SK-N-SH (cell line): ENCODE data around the gene PDE4D. TPM values are rescaled to one million over a fixed set of nuclear protein-coding genes. Genes with fewer than 3 reads are reported as not detected.

ENCODE experiments used
- CTCF ChIA-PET: fragments of 300-600, 350-600 bp; formaldehyde crosslinking; extraction: SDS; loops from one replicate; lab custom pipeline; 2021; lab: Yijun Ruan, JAX
- POLR2A ChIA-PET: fragments of 350-600 bp; sonication (Branson Sonifier 250); formaldehyde crosslinking; extraction: SDS; loops from one replicate; lab custom pipeline; 2020; ENCODE audit warnings: antibody characterized with exemption, inconsistent platforms; lab: Yijun Ruan, JAX
- DNase-seq: peaks from one replicate; pipeline ENCODE4 v3.0.0; 2012
- H2AFZ ChIP-seq: fragments of 200-600 bp; sonication (generic); 2 replicates; pipeline ENCODE4 v1.8.1; 2016; ENCODE audit warnings: antibody characterized with exemption, mild to moderate bottlenecking, low read depth
- H3F3A ChIP-seq: fragments of 200-600 bp; sonication (generic); replicated peaks from 2 replicates; pipeline ENCODE3; 2016; ENCODE audit warnings: antibody characterized with exemption, mild to moderate bottlenecking; ENCODE audit not compliant: insufficient read depth
- H3K27ac ChIP-seq, 2 experiments: fragments of 200-500 bp in 1 of 2; fragments of 200-600 bp in 1 of 2; sonication (Bioruptor generic) in 1 of 2; sonication (generic), shearing (Covaris generic) in 1 of 2; 2 replicates each; pipeline versions ENCODE4 v1.5.1 to v1.6.1; 2014 to 2016; ENCODE audit warnings: low read depth in 2 of 2, inconsistent platforms in 1 of 2, low read length in 1 of 2, mild to moderate bottlenecking in 1 of 2, mixed read lengths in 1 of 2
- H3K27me3 ChIP-seq: fragments of 200-600 bp; sonication (generic), shearing (Covaris generic); 2 replicates; pipeline ENCODE4 v1.6.1; 2016; ENCODE audit warnings: mixed run types; ENCODE audit not compliant: insufficient read depth
- H3K36me3 ChIP-seq, 2 experiments: fragments of 200-500 bp in 1 of 2; fragments of 200-600 bp in 1 of 2; sonication (Bioruptor generic) in 1 of 2; sonication (generic) in 1 of 2; replicated peaks in 1 of 2; 2 replicates each; pipeline versions ENCODE3 to v1.5.1; 2014 to 2016; ENCODE audit warnings: low read length in 1 of 2, mild to moderate bottlenecking in 1 of 2; ENCODE audit not compliant: insufficient read depth in 2 of 2, control insufficient read depth in 1 of 2
- H3K4me1 ChIP-seq, 2 experiments: fragments of 200-500 bp in 1 of 2; fragments of 200-600 bp in 1 of 2; sonication (Bioruptor generic) in 1 of 2; sonication (generic), shearing (Covaris generic) in 1 of 2; 2 replicates each; pipeline versions ENCODE4 v1.5.1 to v1.6.1; 2014 to 2016; ENCODE audit warnings: low read depth in 1 of 2, low read length in 1 of 2, mixed run types in 1 of 2; ENCODE audit not compliant: insufficient read depth in 2 of 2, control insufficient read depth in 1 of 2
- H3K4me2 ChIP-seq: fragments of 200-600 bp; sonication (generic), shearing (Covaris generic); 2 replicates; pipeline ENCODE4 v1.6.1; 2017; ENCODE audit warnings: mixed run types
- H3K4me3 ChIP-seq, 2 experiments: fragments of 200-500 bp in 1 of 2; fragments of 200-600 bp in 1 of 2; sonication (Bioruptor generic) in 1 of 2; sonication (generic), shearing (Covaris generic) in 1 of 2; 2 replicates each; pipeline versions ENCODE4 v1.5.1 to v1.8.1; 2014 to 2016; ENCODE audit warnings: low read depth in 2 of 2, inconsistent platforms in 1 of 2, low read length in 1 of 2, mild to moderate bottlenecking in 1 of 2, mixed read lengths in 1 of 2, moderate library complexity in 1 of 2
- H3K79me2 ChIP-seq: fragments of 200-600 bp; sonication (generic); 2 replicates; pipeline ENCODE4 v1.8.1; 2017; ENCODE audit warnings: mild to moderate bottlenecking; ENCODE audit not compliant: insufficient read depth
- H3K9ac ChIP-seq: fragments of 200-600 bp; sonication (generic); 2 replicates; pipeline ENCODE4 v1.6.1; 2017; ENCODE audit warnings: mixed run types
- H3K9me2 ChIP-seq: fragments of 200-600 bp; sonication (generic); 2 replicates; pipeline ENCODE4 v1.6.1; 2017; ENCODE audit warnings: mixed run types
- H3K9me3 ChIP-seq: fragments of 200-600 bp; sonication (generic); 2 replicates; pipeline ENCODE4 v1.6.1; 2017; ENCODE audit warnings: mixed run types, mild to moderate bottlenecking, moderate library complexity
- H4K20me1 ChIP-seq: fragments of 200-600 bp; sonication (generic); 2 replicates; pipeline ENCODE4 v1.6.1; 2017; ENCODE audit warnings: mild to moderate bottlenecking, mixed run types; ENCODE audit not compliant: insufficient read depth
- CTCF ChIP-seq: fragments of 200-600 bp; sonication (generic); IDR thresholded peaks from 2 replicates; pipeline ENCODE4 v1.6.1; 2017; ENCODE audit warnings: antibody characterized with exemption, mild to moderate bottlenecking, moderate library complexity
- EP300 ChIP-seq, 2 experiments: IDR thresholded peaks; 2 replicates each; pipeline versions ENCODE4 v1.4.0 to v1.6.1; 2012; ENCODE audit warnings: borderline replicate concordance in 1 of 2, low read depth in 1 of 2, low read length in 1 of 2
- EZH2phosphoT487 ChIP-seq: fragments of 200-600 bp; sonication (generic); IDR thresholded peaks from 2 replicates; pipeline ENCODE4 v1.6.1; 2017; ENCODE audit warnings: low read depth, mixed run types, mild to moderate bottlenecking, antibody characterized with exemption, moderate library complexity, borderline replicate concordance
- FOXJ3 ChIP-seq: sonication (generic); formaldehyde crosslinking; IDR thresholded peaks from 2 replicates; pipeline ENCODE4 v1.5.1; 2020; ENCODE audit warnings: mild to moderate bottlenecking, missing genetic modification reagents
- FOXM1 ChIP-seq: IDR thresholded peaks from 2 replicates; pipeline ENCODE4 v1.4.0; 2012; ENCODE audit warnings: low read depth, mild to moderate bottlenecking
- GATA2 ChIP-seq: sonication (generic); formaldehyde crosslinking; IDR thresholded peaks from 2 replicates; pipeline ENCODE4 v1.5.0; 2020; ENCODE audit warnings: mild to moderate bottlenecking, missing genetic modification reagents
- MAX ChIP-seq: IDR thresholded peaks from 2 replicates; pipeline ENCODE4 v1.4.0; 2012; ENCODE audit warnings: low read depth
- MEF2A ChIP-seq: IDR thresholded peaks from 2 replicates; pipeline ENCODE4 v1.4.0; 2012; ENCODE audit warnings: low read depth, borderline replicate concordance
- MXI1 ChIP-seq: IDR thresholded peaks from 2 replicates; pipeline ENCODE4 v1.6.1; 2012; ENCODE audit warnings: mild to moderate bottlenecking, low read depth, low read length, improper control_type of control experiment
- NFIC ChIP-seq: IDR thresholded peaks from 2 replicates; pipeline ENCODE4 v1.4.0; 2012; ENCODE audit warnings: borderline replicate concordance
- RAD21 ChIP-seq: IDR thresholded peaks from 2 replicates; pipeline ENCODE4 v1.6.1; 2012; ENCODE audit warnings: mild to moderate bottlenecking, low read length
- RCOR1 ChIP-seq: fragments of 150-350 bp; IDR thresholded peaks from 2 replicates; pipeline ENCODE4 v1.6.1; 2017; ENCODE audit warnings: antibody characterized with exemption, low read length
- SIN3A ChIP-seq: IDR thresholded peaks from 2 replicates; pipeline ENCODE4 v1.6.1; 2012; ENCODE audit warnings: low read depth, mild to moderate bottlenecking, low read length, moderate library complexity, borderline replicate concordance
- SMC3 ChIP-seq: IDR thresholded peaks from 2 replicates; pipeline ENCODE4 v1.6.1; 2012; ENCODE audit warnings: low read depth, low read length, improper control_type of control experiment
- ZBTB33 ChIP-seq: IDR thresholded peaks from 2 replicates; pipeline ENCODE4 v1.4.0; 2012; ENCODE audit warnings: low read depth, borderline replicate concordance
- WGBS: methylation state at CpG from one replicate; pipeline ENCODE4 v1.1.6; 2017; ENCODE audit warnings: low lambda C conversion rate; 5-methylcytosine and 5-hydroxymethylcytosine counted together
- polyA plus RNA-seq, 3 experiments: library from polyadenylated mRNA; depleted of rRNA; stranded (reverse); fragments of >200 nt; gene quantifications; 2 replicates each; pipeline ENCODE4 v1.2.3, GENCODE V29; 2012
- TF ChIP-seq, protein P1 (sequence below): fragments of 150-350 bp; IDR thresholded peaks from 2 replicates; pipeline ENCODE4 v1.6.1; 2016; ENCODE audit warnings: mild to moderate bottlenecking, low read depth, low read length

The PDE4D gene
- polyA plus RNA-seq, 1 of the 3 experiments (the other 2 are of a cell fraction), result 2.4 TPM

GRCh38 chr5:59198832-59199231 lies 694.7 kb downstream of the PDE4D start:
- CTCF ChIA-PET, result no interaction called here
- Histone ChIP-seq H3K27me3 (no peaks in the 10 kb centered on the region), H2AFZ (no peak overlapping the region), H3K4me1 (peaks cover 0 to 3% of the 10 kb centered on the region in 2 experiments; a peak in 2 of 4 replicates), H3K4me3 (no peak overlapping the region), H3F3A (peaks cover 14% of the 10 kb centered on the region), H3K36me3 (no peaks in the 10 kb centered on the region)
- DNase-seq, result no peak
- TF ChIP-seq RAD21 (peak; percentile 34; the same call in 1 of the 2 replicates), RCOR1 (no peak)
- TF ChIP-seq, all 33 proteins: peak for 1
- no peaks in the 10 kb centered on the region for H4K20me1 ChIP-seq
- H3K4me2 ChIP-seq, result no peak overlapping the region
- no peak overlapping the region for H3K27ac ChIP-seq
- 87% methylated on average over 1 of the region's 1 CpG for WGBS
- H3K79me2 ChIP-seq, result no peaks in the 10 kb centered on the region
- H3K9me3 ChIP-seq, result no peaks in the 10 kb centered on the region
- POLR2A ChIA-PET, result no interaction called here
- no peaks in the 10 kb centered on the region for H3K9me2 ChIP-seq
- no peak overlapping the region for H3K9ac ChIP-seq

- Histone ChIP-seq H3K9me2 (no peaks in the 10 kb centered on the region), H3K79me2 (no peaks in the 10 kb centered on the region), H3F3A (peaks cover 18% of the 10 kb centered on the region), H2AFZ (no peak overlapping the region), H3K4me3 (no peak overlapping the region), H3K9ac (no peak overlapping the region), H3K27me3 (no peaks in the 10 kb centered on the region), H3K4me2 (no peak overlapping the region), H3K4me1 (peaks cover 0 to 3% of the 10 kb centered on the region in 2 experiments; a peak in 2 of 4 replicates), H3K9me3 (no peaks in the 10 kb centered on the region), H3K27ac (no peak overlapping the region; a peak in 1 of 4 replicates), H3K36me3 (no peaks in the 10 kb centered on the region), H4K20me1 (no peaks in the 10 kb centered on the region)
- ChIA-PET CTCF (interaction anchor here (0.7 to 3.0 kb wide), 4 partner anchors 10 to 182 kb away, joined by 3 to 19 read pairs (median 6); no protein-coding TSS in a partner anchor), POLR2A (no interaction called here)
- WGBS, result 100% methylated on average over 2 of the region's 2 CpGs
- no peak for DNase-seq
- no peak for TF ChIP-seq FOXM1
- no peak for TF ChIP-seq RAD21
- TF ChIP-seq MAX, result no peak
- TF ChIP-seq, protein P1, sequence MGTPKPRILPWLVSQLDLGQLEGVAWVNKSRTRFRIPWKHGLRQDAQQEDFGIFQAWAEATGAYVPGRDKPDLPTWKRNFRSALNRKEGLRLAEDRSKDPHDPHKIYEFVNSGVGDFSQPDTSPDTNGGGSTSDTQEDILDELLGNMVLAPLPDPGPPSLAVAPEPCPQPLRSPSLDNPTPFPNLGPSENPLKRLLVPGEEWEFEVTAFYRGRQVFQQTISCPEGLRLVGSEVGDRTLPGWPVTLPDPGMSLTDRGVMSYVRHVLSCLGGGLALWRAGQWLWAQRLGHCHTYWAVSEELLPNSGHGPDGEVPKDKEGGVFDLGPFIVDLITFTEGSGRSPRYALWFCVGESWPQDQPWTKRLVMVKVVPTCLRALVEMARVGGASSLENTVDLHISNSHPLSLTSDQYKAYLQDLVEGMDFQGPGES, result no peak
- no peak for TF ChIP-seq NFIC
- no peak for TF ChIP-seq GATA2 (CRISPR knock-in tag)
Measured at GRCh38 chr5:59198365-59198764, 695.2 kb downstream of the PDE4D start.

- Histone ChIP-seq H3K79me2 (no peaks in the 10 kb centered on the region), H3K4me1 (peaks cover 0 to 3% of the 10 kb centered on the region in 2 experiments; a peak in 2 of 4 replicates), H3K27me3 (no peaks in the 10 kb centered on the region), H3K27ac (no peak overlapping the region; a peak in 1 of 4 replicates), H3K36me3 (no peaks in the 10 kb centered on the region), H3K9ac (no peak overlapping the region), H3K4me2 (no peak overlapping the region), H3K9me3 (no peaks in the 10 kb centered on the region), H3F3A (peaks cover 18% of the 10 kb centered on the region), H3K9me2 (no peaks in the 10 kb centered on the region), H4K20me1 (no peaks in the 10 kb centered on the region), H3K4me3 (no peak overlapping the region), H2AFZ (no peak overlapping the region)
- ChIA-PET CTCF (interaction anchor here (0.7 to 3.0 kb wide), 7 partner anchors 9 to 462 kb away, joined by 3 to 19 read pairs (median 3); no protein-coding TSS in a partner anchor), POLR2A (no interaction called here)
- no peak for DNase-seq
- WGBS, result 68% methylated on average over 4 of the region's 4 CpGs
- no peak for TF ChIP-seq EP300 (IDR thresholded peaks at IDR 0.05; ENCODE audit: borderline replicate concordance in 1 of 2, low read depth in 1 of 2, low read length in 1 of 2)
- TF ChIP-seq ZBTB33, result no peak
- no peak for TF ChIP-seq SMC3
- no peak for TF ChIP-seq SIN3A
- TF ChIP-seq MXI1, result no peak
- TF ChIP-seq FOXJ3 (CRISPR knock-in tag), result no peak
- TF ChIP-seq CTCF, result no peak
- no peak for TF ChIP-seq MEF2A
- no peak for TF ChIP-seq EZH2phosphoT487
Measured at GRCh38 chr5:59197911-59198310, 695.6 kb downstream of the PDE4D start.
